HG03521 (cell line): ENCODE measurements around the gene MAN1B1.

Experiments used
- ATAC-seq: cut with Tn5 transposase; IDR thresholded peaks from one replicate; pipeline ENCODE4 v1.9.1; 2021; ENCODE audit warnings: mild to moderate bottlenecking, moderate library complexity; ENCODE audit not compliant: unreplicated experiment

MAN1B1 gene

DNA sequence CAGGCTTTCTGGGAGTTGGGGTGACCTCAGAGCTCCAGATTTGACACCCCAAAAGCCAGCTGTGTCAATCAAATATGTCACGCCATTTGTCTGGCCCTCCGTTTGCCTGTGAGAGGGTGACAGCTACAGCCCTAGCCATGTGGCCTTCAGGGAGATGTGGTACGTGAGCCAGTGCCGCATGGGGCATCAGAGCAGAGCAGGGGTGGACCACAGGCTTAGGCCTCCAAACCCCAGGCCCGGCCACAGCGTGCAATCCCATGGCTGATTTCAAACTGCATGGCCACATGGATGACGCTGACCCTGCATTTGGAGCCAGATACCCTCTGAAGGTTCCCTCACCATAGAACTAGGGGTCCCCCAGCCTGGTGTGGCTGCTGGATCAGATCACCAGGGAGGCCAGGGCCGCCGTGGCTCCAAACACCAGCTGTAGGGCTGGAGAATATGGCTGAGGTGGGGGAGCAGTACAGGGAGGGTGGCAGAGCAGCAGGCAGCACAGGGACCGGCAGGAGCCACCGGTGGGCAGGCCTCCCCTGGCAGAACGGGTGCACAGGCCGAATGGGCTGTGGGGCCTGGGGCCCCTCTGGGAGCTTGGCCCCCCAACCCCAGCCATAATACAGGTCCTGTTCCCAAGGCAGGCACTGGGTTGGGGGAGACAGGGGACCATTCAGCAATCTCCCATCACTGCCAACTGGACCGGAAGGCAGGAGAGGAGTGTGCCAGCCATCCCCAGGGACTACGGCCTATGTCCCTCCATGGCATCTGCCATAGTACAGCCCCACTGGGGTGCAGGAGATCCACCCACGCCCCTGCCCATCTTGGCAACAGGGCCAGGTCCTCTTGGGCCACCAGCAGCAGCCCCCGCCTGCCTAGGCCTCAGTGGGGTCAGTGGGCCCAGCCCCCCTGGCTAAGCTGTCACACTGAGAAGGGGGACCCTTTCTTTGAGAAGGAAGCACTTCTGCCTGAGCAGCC lies 18.0 kb upstream of the MAN1B1 start:
- ATAC-seq, result no peak

DNA sequence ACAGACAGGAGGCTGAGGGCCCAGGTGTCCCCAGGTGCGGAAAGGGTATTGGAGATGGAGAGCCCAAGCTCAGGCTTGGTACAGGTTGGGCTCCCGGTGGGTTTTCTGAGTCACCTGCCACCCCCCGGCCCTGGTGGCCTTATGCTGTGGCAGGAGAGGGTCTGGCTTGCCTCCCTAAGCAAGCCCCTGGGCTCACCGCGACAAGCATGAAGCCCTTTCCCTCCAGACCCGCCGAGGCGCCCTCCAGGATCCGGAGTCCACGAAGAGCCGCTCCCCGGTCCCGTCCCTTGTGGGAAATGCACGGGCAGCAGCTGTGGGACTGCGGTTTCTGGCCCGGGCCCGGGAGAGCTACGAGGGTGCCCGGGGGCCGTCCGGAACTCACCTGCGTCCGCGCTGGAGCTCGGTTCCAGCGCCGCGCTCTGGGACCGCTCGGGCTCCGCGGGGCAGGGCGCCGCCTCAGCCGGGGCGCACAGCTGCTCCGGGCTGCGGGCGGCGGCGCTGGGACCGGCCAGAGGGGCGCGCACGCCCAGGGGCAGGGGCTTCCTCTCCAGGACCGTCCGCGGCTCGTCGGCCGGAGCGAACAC lies 17.2 kb upstream of the MAN1B1 start:
- peak; percentile 12 for ATAC-seq

DNA sequence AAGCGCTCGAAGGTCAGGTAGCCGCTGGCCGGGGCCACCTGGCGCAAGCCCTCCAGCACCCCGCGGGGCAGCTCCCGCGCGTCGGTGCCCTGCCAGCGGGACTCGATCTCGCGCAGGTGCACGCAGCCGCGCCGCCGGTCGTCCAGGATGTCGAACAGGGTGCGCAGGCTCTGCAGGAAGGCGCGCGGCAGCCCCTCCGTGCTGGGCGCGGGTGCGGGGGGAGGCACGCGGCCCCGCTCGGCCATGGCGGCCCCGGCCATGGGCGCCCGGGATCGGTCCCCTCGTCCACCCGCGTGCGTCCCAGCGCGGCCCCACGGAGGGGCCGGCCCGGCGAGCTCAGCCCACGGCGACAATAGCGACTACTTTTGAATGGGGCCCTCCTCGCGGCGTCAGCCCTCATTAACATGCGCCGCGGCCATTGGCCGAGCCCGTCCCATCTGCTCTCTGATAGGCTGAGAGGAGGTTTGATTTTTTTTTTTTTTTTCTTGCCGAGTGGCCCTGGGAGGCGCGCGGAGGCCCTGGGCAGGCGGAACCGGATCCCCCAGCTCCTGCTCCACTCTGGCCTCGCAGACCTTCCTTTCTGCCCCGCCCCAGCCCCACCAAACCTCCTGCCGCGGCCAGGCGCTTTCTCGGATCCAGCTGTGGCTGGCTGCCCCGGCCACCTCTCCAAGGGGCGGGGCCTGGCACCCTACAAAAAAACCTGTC lies 16.4 kb upstream of the MAN1B1 start, which contains the start of gene SAPCD2:
SAPCD2 (minus strand) TSS at position 357 of the 705 bp plus-strand sequence; CDS start at position 260, 97 bp downstream.
- ATAC-seq, result peak; percentile 57

DNA sequence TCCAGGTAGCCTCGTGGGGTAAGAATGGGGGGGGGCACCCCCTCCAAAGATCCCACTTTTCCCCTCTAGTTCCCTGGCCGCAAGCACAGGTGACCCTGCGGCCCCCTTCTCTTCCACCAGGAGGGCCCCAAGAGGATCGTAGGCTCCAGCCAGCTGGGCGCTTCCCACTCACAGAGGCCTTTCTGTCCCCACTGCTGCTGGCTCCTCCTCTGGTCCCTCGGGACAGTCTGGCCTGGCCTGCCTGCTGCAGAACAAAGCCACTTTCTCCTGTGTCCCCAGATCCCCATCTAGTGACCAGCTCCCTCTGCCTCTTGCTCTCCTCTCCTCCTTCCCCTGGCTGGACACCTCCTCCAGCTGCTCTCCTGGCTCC lies 15.9 kb upstream of the MAN1B1 start:
- peak; percentile 8 for ATAC-seq

DNA sequence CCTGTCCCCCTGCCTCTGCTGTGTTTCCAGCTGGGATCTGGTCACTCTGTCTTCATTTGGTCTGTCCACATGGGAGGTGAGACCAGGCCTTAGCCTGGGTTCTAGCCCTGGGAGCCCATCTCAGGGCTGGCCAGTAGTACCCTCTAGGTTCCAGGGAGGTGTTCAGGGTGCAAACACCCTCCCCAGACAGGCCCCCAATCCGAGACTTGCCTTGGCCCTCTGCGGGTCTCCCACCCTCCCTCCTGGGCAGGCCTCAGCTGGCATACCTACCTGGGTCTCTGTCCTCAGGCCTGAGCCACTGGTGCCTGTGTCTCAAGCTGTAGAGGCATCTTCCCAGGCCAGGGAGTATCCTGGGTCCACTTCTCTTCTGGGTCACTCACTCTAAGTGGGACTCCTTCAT lies 15.5 kb upstream of the MAN1B1 start:
- ATAC-seq, result no peak

DNA sequence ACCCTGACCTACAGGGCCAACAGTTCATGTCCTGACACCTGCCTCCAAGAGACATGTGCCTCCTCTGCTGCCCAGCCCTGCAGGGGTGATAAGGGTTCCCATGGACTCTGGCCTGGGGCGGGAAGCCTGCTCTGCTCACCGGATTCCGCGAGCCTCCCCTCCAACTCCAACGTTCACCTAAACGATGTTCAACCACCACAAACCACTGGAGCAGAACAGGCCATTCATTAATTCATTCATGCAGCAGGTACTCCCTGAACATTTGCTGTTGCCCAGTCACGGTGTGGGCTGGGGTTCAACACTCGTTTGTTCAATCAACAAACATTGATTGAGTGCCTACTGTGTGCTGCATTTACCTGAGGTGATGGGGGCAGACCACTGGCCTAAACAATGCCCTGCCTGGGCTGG lies 12.8 kb upstream of the MAN1B1 start:
- ATAC-seq, result no peak

DNA sequence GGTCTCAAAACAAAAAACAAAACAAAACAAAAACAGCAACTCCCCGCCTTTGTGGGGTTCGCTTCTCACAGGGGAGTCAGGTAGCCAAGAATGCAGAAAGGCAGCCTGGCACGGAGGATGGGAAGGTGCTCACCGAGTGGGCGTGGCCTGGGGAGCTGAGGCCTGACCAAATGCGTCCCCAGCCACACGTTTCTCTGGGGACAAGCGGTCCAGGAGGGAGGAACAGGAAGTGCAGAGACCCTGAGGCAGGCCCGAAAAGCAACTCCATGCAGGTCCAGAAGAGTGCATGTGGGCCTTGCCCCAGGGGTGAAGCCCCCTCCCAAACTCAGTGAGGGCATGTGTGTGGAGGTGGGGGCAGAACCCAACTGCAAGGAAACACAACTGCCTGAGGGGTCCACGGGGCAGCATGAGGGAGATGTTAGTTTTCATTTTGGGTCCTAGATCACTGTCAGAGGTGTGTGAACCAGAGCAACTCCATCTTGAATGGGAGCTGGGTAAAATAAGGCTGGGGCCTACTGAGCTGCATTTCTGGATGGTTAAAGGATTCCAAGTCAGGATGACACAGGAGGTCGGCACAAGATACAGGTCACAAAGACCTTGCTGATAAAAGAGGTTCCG lies 12.0 kb upstream of the MAN1B1 start:
- no peak for ATAC-seq

DNA sequence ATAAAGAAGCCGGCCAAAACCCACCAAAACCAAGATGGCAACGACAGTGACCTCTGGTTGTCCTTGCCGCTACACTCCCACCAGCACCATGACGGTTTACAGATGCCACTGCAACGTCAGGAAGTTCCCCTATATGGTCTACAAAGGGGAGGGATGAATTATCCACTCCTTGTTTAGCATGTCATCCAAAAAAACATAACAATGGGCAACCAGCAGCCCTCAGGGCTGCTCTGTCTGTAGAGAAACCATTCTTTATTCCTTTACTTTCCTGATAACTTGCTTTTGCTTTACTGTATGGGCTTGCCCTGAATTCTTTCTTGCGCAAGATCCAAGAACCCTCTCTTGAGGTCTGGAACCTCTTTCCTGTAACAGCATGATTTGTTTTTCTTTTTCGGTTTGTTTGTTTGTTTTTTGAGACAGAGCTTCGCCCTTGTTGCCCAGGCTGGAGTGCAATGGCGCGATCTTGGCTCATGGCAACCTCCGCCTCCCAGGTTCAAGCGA lies 11.5 kb upstream of the MAN1B1 start:
- no peak for ATAC-seq

DNA sequence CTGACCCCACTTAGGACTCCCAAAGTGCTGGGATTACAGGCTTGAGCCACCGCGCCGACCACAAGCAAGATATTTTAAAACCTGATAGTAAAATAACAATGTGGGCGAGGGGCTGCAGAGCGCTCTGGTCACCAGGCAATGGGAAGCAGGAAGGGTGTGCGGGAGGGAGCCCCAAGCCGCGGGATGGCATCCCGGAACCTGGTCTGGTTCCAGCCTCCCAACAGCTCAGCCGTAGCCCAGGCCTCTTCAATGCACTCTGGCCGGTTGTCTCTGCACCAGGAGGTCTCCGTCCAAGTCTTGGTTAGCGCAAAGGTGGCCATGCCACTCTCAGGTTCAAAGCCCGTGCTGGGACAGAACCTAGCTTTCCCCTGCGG lies 10.2 kb upstream of the MAN1B1 start:
- no peak for ATAC-seq

DNA sequence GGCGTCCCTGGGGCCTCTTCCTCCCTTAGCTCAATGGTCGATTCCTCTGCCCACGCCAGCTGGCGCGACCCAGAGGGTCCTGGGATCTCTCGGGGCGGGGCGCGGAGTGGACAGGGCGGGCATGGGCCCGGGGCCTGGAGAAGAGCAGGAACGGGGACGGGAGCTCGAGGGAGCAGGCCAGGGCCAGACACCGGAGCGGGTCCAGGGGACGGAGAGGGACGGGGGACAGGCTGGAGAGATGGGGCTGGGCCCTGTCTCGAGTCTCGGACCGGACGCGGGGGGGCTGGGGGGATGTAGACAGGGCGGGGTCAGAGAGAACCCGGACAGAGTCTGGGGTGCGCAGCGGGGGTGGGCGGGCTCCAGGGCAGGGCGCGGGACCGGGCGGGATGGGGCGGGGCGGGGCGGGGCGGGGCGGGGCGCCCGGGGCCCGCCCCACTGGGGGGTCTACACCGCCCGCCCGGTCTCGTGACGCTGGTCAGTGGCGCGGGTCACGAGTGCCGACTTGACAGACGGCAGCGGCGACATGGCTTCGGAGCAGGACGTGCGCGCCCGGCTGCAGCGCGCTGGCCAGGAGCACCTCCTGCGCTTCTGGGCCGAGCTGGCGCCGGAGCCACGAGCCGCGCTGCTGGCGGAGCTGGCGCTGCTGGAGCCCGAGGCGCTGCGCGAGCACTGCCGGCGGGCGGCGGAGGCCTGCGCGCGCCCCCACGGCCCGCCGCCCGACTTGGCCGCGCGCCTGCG lies 9.6 kb upstream of the MAN1B1 start, which contains the start of gene UAP1L1:
UAP1L1 (plus strand) TSS at position 508 of the 738 bp plus-strand sequence; CDS start at position 524, 16 bp downstream.
- peak; percentile 62 for ATAC-seq

DNA sequence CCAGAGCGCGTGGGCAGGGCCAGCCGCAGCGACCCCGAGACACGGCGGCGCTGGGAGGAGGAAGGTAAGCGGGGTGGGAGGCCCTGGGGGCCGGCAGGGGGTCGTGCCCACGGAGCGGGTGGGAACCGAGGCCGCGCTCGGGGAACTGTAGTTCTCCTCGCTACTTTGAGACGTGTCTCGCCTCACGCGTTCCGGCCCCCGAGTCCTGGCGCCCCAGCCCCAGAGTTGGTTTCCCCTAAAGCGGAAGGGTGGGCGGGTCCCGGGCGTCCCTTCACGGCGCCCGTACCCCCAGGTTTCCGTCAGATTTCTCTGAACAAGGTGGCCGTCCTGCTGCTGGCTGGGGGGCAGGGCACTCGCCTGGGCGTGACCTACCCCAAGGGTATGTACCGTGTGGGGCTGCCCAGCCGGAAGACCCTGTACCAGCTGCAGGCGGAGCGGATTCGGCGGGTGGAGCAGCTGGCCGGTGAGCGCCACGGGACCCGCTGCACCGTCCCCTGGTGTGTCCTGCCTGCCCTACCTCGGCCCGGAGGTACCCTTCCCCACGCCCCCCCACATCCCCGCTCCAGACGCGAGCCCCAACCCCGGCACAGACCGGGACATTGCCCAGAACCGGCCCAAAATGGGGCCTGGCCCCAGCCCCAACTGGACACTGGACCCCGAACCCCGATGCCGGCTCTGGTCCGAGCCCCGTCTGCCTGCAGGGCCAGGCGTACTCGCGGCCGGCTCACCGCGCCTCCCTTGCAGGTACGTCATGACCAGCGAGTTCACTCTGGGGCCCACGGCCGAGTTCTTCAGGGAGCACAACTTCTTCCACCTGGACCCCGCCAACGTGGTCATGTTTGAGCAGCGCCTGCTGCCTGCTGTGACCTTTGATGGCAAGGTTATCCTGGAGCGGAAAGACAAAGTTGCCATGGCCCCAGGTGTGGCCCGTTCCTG lies 8.8 kb upstream of the MAN1B1 start:
- ATAC-seq, result peak; percentile 5

DNA sequence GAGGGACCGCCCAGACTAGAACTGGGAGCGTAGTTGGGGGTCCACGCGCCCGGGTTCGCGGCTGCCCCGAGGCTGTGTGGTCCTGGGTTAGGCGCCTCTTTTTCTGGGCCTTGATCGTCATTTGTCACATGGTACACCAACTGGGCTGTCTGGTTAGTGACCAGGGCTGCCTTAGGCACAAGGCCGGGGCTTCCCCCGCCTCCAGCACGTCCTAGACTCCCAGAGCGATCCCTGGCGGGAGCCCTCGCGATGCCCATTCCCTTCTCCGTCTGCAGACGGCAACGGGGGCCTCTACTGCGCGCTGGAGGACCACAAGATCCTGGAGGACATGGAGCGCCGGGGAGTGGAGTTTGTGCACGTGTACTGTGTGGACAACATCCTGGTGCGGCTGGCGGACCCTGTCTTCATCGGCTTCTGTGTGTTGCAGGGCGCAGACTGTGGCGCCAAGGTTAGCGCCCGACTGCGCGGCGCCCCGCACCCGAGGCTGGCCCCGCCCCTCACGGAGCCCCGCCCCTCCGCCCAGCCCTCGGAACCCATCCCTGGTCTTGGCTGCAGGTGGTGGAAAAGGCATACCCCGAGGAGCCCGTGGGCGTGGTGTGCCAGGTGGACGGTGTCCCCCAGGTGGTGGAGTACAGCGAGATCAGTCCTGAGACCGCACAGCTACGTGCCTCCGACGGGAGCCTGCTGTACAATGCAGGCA lies 7.9 kb upstream of the MAN1B1 start:
- no peak for ATAC-seq

DNA sequence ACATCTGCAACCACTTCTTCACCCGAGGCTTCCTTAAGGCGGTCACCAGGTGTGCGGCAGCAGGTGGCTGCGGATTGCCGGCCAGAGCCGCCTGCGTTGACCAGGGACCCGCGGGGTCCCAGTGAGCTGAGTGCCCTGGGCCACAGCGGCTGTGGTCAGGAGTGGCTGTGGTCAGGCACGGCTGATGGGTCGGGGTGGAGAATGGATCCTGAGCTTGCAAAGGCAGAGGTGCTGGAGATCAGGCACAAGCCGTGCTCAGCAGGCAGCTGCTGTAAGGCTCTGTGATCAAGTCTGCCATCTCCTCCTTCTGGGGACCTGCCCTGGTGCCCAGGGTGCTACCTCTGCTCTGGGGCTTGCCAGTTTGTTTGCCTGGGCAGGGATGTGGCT lies 7.4 kb upstream of the MAN1B1 start:
- ATAC-seq, result no peak

DNA sequence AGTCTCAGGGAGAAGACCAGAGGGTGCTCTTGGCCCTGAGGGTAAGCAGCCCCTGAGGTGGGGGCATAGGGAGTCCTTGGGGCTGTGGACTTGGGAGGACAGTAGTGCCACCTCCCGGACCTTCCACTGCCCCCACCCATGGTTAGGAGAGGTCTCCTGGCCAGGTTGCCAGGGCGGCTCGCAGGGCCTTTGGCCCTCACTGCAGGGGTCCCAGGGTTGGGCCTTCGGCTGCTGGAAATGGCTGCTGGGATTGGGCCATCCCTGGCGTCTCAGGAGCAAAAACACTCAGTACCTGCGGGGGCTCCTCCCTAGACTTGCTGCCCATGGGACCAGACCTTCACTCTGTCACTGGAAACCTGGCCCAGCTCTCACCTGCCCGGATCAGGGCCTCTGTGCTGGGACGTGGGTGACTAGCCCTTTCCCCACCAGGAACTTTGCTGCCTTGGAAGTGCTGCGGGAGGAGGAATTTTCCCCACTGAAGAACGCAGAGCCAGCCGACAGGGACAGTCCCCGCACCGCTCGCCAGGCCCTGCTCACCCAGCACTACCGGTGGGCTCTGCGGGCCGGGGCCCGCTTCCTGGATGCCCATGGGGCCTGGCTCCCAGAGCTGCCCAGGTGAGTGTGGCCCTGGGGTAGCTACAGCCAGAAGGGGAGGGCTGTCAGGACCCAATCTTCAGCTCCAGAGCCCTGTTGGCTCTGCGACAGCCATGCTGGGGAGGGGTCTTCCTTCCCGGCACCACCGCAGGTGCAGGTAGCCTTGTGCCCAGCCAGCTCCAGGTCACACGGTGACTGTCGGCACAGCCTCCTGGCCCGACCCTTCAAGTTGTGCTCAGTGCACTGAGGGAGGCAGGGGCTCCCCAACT lies 6.3 kb upstream of the MAN1B1 start:
- ATAC-seq, result no peak

DNA sequence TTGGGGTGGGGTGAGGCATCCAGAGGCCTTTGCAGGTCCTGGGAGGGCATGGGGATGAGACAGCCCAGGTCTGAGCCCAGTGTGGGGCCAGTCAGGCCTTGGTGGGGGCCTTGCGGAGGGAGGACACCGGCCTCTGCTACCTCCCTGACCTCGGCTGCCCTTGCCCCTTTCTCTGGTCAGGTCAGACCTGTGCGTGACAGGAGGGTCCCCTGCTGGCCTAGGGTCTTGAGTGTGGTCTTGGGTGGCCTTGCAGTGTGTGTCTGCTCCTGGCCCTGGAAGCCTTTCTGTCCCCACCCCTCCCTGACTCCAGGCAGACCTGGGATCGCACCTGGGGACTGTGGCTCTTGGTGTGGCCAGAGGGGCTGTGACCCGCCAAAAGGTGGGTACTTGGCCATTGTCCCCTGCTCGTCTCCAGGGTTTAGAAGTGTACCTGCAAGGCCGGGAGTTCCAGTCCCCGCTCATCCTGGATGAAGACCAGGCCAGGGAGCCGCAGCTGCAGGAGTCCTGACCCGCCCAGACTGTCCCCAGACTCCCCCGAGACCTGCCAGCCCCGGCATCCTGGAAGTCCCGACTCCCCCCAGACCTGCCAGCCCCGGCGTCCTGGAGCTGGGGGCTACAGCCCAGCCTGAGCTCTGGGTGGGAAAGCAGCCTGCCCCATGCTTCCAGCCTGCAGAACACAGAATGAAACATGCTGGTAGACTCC lies 4.4 kb upstream of the MAN1B1 start:
- ATAC-seq, result no peak

DNA sequence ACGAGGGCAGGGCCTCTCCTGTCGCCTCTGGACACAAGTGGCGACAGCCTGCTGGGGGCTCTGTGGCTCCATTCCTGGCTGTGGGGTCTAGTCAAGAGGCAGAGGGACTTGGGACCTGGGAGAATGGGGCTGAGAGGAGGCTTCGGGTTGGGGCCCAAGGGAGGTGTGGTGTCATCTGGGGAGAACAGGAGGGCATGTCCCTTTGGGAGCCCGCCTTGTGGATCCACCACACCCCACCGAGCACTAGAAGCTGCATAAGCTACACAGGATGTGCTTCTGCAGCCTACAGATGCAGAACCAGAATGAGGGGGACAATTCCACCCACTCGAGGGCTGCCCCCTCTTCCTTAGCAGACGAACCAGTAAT lies 3.9 kb upstream of the MAN1B1 start:
- ATAC-seq, result no peak

DNA sequence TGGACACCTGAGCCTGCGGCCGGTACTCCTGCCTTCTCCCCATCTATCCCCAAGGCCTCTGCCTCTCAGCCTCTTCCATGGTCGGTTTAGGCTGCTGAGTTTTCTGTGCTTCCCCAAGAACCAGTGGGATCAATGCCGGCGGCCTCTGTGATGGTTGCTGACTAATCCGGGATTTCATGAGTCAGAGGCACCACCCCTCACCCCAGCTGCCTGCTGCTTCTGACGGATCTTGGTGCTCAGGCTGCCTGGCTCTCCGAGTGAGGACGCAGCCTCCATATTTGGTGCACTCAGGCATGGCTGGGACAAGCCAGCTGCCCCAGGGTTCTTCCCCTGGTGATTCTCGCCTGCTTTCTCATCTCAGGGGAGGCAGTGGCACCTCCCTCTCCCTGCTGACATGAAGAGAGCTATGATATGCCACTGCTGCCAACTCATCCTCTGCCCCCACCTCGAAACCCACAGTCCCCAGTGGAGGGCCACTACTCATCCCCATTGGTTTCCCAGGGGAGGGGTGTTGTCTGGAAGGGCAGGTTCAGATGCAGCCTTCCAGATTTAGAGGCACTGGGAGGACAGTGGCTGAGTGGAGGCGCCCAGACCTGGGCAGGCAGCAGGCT lies 3.3 kb upstream of the MAN1B1 start:
- ATAC-seq, result no peak
